Hindlimb muscle (tissue), 1 donor: Measurements from ENCODE around the gene CGRRF1. TPM values are rescaled to one million over a fixed set of nuclear protein-coding genes. Genes with fewer than 3 reads are reported as not detected.

Experiments
- DNase-seq: peaks from one replicate; pipeline ENCODE4 v3.0.0-alpha.2; 2013
- polyA plus RNA-seq: library from polyadenylated mRNA; unstranded; fragments of 120-200 nt; gene quantifications from one replicate; pipeline ENCODE4 v1.2.1, GENCODE V29; 2013; ENCODE audit not compliant: insufficient read length

CGRRF1 gene
- polyA plus RNA-seq, 1 donor = 14.9 TPM

- no peak for DNase-seq
Measured at GRCh38 chr14:54548491-54548890, 38.8 kb downstream of the CGRRF1 start.

GRCh38 chr14:54549862-54550261, 40.2 kb downstream of the CGRRF1 start:
- DNase-seq = no peak

GRCh38 chr14:54550514-54550913, 40.8 kb downstream of the CGRRF1 start:
- DNase-seq = no peak

- DNase-seq = no peak
Measured at GRCh38 chr14:54554401-54554800, 44.7 kb downstream of the CGRRF1 start.

- no peak for DNase-seq
Measured at GRCh38 chr14:54555651-54556050, 45.9 kb downstream of the CGRRF1 start.

GRCh38 chr14:54556535-54556934, 46.8 kb downstream of the CGRRF1 start:
- no peak for DNase-seq

- no peak for DNase-seq
Measured at GRCh38 chr14:54562334-54562733, 52.6 kb downstream of the CGRRF1 start.

GRCh38 chr14:54564071-54564867, 54.6 kb downstream of the CGRRF1 start:
- DNase-seq = no peak

GRCh38 chr14:54564868-54565784, 55.4 kb downstream of the CGRRF1 start:
- peak; percentile 68 for DNase-seq

- peak; percentile 94 for DNase-seq
Measured at GRCh38 chr14:54565785-54566409, 56.2 kb downstream of the CGRRF1 start.

GRCh38 chr14:54566410-54567223, 56.9 kb downstream of the CGRRF1 start, which contains the start of gene SAMD4A:
SAMD4A (plus strand) TSS chr14:54567128; CDS start chr14:54567917, 789 bp downstream.
- DNase-seq = peak; percentile 86

- DNase-seq = peak; percentile 41
Measured at GRCh38 chr14:54567224-54567638, 57.5 kb downstream of the CGRRF1 start.

GRCh38 chr14:54567639-54568561, 58.2 kb downstream of the CGRRF1 start:
- DNase-seq = peak; percentile 72

GRCh38 chr14:54568821-54569595, 59.3 kb downstream of the CGRRF1 start:
- DNase-seq = peak; percentile 65

GRCh38 chr14:54570047-54570446, 60.3 kb downstream of the CGRRF1 start:
- no peak for DNase-seq

- DNase-seq = no peak
Measured at GRCh38 chr14:54570631-54571415, 61.1 kb downstream of the CGRRF1 start.

GRCh38 chr14:54572316-54572715, 62.6 kb downstream of the CGRRF1 start:
- DNase-seq = no peak

- no peak for DNase-seq
Measured at GRCh38 chr14:54574528-54574927, 64.8 kb downstream of the CGRRF1 start.

- DNase-seq = no peak
Measured at GRCh38 chr14:54577494-54577893, 67.8 kb downstream of the CGRRF1 start.
